BE2C (cell line): ENCODE measurements around the gene PARD3.

Source experiments
- DNase-seq: peaks from one replicate; pipeline ENCODE4 v3.0.0-alpha.2; 2020
- H3K27me3 ChIP-seq: fragments of 250-450 bp; sonication (Bioruptor Pico); 2 replicates; pipeline ENCODE4 v1.5.1; 2020; ENCODE audit warnings: mild to moderate bottlenecking
- H3K36me3 ChIP-seq: fragments of 250-450 bp; sonication (Bioruptor Pico); 2 replicates; pipeline ENCODE4 v1.5.1; 2020; ENCODE audit warnings: mild to moderate bottlenecking
- H3K4me1 ChIP-seq: fragments of 250-450 bp; sonication (Bioruptor Pico); 2 replicates; pipeline ENCODE4 v1.5.1; 2020
- H3K4me3 ChIP-seq: 2 replicates; pipeline ENCODE4 v1.5.1; 2011; ENCODE audit warnings: low read depth, low read length
- H3K9me3 ChIP-seq: fragments of 250-450 bp; sonication (Bioruptor Pico); 2 replicates; pipeline ENCODE4 v1.5.1; 2020
- TF ChIP-seq, protein P1 (sequence below): IDR thresholded peaks from 2 replicates; pipeline ENCODE4 v1.5.1; 2012; ENCODE audit warnings: mild to moderate bottlenecking, low read depth, low read length

Gene PARD3

DNA sequence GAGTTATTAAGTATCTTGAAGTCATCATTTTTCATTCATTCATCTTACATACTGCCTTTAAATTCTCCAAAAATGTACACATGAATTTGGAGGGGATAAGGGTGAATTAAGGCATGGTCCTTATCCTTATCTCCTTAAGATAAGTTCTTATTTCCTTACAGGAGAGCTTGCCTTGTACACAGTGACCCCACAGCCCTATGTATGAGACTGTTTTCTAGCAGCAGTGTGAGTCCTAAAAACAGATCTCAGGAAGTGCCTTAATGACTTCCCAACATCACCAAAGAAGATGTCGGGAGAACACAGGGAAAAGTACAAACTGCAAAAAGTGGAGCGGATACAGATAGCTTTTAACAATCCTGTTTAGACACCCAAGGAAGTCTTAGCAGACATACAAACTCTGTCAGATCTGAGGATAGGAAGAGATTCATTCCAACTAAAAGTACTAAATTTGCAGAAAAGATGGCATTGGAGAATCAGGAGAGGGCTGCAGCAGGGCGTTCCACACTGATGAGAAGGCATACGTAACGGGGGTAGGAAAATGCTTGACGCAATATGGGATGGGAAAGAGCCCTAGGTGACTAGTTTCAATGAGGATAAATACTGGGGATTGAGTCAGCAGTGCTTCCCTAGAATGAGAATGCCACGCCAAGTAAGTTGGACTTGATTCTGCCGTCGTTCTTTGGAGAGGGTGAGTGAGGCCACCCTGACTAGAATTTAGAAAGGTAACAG, 570.2 kb downstream of the PARD3 start:
- no peaks in the 10 kb centered on the region for H3K27me3 ChIP-seq

DNA sequence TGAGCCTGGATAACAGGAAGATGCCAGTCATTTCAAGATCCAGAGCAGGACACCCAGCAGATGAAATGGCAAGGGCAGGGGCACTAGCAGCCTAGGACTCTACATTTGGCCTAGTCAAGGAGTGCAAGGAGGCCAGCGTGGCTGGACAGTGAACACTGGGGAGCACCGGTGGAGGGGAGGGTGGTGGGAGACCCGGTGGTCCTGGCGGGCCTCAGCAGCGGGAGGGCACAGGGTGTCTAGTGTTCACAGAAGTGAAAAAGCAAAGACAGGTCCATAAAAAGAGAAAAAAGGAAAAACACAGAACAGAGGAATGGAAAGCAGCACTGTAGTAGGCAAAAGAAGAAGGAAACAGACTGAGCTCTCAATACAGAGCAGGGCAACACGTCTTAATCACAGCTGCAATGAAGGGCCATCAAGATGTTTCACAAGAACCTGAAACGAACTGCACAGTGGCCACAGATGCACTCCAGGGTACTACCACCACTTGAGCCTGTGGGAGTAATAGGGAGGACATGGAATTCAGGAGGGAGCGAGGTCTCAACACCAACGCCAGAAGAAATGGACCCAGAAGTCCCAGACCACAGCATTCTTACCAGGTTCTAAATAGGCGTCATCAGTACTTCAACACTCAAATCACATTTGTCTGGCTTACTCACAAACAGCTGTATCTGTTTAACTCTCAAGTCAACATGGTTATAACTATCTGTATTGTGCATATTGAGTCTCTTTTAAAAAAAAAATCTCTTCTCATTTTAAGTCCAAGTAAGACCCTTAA, 573.7 kb downstream of the PARD3 start:
- H3K4me3 ChIP-seq, result no peak overlapping the region
- H3K4me1 ChIP-seq, result peaks cover 3% of the 10 kb centered on the region
- no peaks in the 10 kb centered on the region for H3K36me3 ChIP-seq
- TF ChIP-seq, protein P1, sequence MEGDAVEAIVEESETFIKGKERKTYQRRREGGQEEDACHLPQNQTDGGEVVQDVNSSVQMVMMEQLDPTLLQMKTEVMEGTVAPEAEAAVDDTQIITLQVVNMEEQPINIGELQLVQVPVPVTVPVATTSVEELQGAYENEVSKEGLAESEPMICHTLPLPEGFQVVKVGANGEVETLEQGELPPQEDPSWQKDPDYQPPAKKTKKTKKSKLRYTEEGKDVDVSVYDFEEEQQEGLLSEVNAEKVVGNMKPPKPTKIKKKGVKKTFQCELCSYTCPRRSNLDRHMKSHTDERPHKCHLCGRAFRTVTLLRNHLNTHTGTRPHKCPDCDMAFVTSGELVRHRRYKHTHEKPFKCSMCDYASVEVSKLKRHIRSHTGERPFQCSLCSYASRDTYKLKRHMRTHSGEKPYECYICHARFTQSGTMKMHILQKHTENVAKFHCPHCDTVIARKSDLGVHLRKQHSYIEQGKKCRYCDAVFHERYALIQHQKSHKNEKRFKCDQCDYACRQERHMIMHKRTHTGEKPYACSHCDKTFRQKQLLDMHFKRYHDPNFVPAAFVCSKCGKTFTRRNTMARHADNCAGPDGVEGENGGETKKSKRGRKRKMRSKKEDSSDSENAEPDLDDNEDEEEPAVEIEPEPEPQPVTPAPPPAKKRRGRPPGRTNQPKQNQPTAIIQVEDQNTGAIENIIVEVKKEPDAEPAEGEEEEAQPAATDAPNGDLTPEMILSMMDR, result no peak
- DNase-seq, result no peak
- H3K9me3 ChIP-seq, result no peaks in the 10 kb centered on the region
- H3K27me3 ChIP-seq, result no peaks in the 10 kb centered on the region

More for the DNA sequence above, 570.2 kb downstream of the PARD3 start:
- Histone ChIP-seq H3K4me3 (no peak overlapping the region), H3K9me3 (no peaks in the 10 kb centered on the region), H3K4me1 (no peaks in the 10 kb centered on the region), H3K36me3 (no peaks in the 10 kb centered on the region)
- TF ChIP-seq, protein P1, result no peak
- no peak for DNase-seq

DNA sequence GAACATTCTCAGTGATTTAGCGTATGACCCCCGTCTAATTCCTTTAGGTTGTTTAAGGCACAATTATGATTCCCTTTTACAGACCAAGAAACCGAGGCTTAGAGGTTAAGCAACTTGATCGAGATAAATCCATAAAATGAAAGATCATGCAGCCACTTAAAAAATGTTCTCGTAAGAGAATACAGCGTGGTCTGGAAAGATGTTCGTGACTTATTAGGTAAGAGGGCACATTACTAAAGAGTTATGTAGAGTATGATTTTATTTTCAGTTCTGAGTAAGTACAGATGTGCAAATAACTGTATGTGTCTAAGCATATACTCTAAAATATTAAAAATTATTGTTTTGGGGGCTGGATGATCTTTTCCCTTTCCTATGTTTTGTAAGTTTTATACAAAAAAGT, 575.1 kb downstream of the PARD3 start:
- no peaks in the 10 kb centered on the region for H3K36me3 ChIP-seq
- no peaks in the 10 kb centered on the region for H3K27me3 ChIP-seq
- TF ChIP-seq, protein P1, result no peak
- peaks cover 3% of the 10 kb centered on the region for H3K4me1 ChIP-seq
- no peak for DNase-seq
- H3K9me3 ChIP-seq, result no peaks in the 10 kb centered on the region
- H3K4me3 ChIP-seq, result no peak overlapping the region

DNA sequence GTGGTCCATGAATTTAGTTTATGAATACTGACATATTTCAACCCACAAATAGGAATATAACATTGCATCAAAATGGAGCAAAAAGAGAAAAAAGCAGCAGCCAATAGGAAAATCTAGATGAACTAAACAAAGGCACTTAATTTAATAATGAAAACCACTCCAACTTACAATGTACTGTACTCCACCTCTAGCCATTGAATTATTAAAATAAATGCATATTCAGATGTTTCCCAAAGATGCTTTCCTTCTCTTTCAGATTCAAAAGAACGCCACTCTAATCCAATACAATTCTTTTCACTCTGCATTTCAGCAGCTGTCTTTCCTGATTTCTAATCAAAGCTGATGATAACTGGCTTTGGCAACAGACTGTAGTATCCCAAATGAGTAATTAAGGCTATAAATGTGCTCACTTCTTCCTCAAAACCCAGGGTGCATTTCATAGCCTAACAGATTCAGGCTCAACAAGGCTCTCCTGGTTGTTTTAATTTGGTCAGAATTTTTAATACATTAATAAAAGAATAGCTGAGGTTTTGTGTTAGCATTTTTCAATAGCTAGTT, 577.1 kb downstream of the PARD3 start:
- no peaks in the 10 kb centered on the region for H3K27me3 ChIP-seq
- peaks cover 3% of the 10 kb centered on the region for H3K4me1 ChIP-seq
- no peaks in the 10 kb centered on the region for H3K9me3 ChIP-seq
- TF ChIP-seq, protein P1, result no peak
- no peak overlapping the region for H3K4me3 ChIP-seq
- H3K36me3 ChIP-seq, result no peaks in the 10 kb centered on the region
- DNase-seq, result no peak

DNA sequence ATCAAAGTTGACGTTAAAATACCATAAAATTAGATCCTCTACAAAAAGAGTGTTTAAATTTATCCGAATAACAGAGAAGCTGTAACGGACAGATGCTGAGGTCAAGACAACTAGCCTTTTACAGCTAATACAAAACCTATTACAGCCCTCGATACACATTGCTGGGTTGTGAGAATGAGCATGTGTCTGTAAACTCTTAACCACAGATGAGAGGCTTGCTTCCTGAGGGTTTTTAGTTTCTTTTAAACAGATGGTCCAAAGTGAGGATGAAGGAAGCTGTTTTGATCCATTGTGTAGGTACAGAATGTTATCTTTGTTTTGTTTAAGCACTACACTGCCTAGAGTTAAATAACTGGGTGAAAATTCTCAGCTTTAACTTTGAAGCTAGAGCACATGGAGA, 578.2 kb downstream of the PARD3 start:
- no peaks in the 10 kb centered on the region for H3K27me3 ChIP-seq
- TF ChIP-seq, protein P1, result no peak
- no peaks in the 10 kb centered on the region for H3K36me3 ChIP-seq
- no peaks in the 10 kb centered on the region for H3K9me3 ChIP-seq
- H3K4me1 ChIP-seq, result peaks cover 7% of the 10 kb centered on the region
- H3K4me3 ChIP-seq, result no peak overlapping the region
- no peak for DNase-seq
